HG03469 (cell line): ENCODE results near the gene MRI1.
A peak's percentile ranks its signal among the peaks of the same experiment; 100 is the strongest.
"Not testable (repeated sequence)": the region's sequence is repeated elsewhere in the genome, so short reads cannot be mapped to it uniquely, and the experiment has no call there.

Source experiments
- ATAC-seq: cut with Tn5 transposase; IDR thresholded peaks from one replicate; pipeline ENCODE4 v1.9.1; 2021; ENCODE audit warnings: mild to moderate bottlenecking, moderate library complexity, moderate number of reproducible peaks; ENCODE audit not compliant: unreplicated experiment

The MRI1 gene

DNA sequence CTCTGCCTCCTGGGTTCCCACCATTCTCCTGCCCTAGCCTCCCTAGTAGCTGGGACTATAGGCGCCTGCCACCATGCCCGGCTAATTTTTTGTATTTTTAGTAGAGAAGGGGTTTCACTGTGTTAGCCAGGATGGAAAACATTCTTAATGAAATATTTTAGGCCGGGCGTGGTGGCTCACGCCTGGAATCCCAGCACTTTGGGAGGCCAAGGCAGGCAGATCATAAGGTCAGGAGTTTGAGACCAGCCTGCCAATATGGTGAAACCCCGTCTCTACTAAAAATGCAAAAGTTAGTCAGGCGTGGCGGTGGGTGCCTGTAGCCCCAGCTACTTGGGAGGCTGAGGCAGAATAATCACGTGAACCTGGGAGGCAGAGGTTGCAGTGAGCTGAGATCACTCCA lies 29.0 kb downstream of the MRI1 start:
- not testable (repeated sequence) for ATAC-seq

DNA sequence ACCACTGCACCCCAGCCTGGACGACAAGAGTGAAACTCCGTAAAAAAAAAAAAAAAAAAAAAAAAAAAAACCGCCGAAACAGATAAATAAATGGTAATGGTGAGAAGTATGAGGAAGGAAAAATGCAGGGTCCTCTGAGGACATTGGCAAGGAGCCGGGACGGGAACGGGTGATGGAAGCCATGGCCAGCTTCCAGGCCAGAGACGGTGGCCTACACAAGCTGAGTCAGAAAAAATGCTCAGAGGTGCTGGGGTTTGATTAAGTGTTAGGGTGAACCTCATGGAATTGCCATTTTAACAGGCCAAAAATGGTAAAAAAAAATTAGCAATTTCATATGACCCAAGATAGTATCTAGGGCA lies 30.1 kb downstream of the MRI1 start:
- ATAC-seq, result no peak

GRCh38 chr19:13794757-13795589 lies 30.7 kb downstream of the MRI1 start, which contains the start of gene ZSWIM4:
Gene ZSWIM4, plus strand, starts transcription at chr19:13795443. Its CDS starts 206 bp downstream, at chr19:13795649.
- ATAC-seq, result peak; percentile 87

DNA sequence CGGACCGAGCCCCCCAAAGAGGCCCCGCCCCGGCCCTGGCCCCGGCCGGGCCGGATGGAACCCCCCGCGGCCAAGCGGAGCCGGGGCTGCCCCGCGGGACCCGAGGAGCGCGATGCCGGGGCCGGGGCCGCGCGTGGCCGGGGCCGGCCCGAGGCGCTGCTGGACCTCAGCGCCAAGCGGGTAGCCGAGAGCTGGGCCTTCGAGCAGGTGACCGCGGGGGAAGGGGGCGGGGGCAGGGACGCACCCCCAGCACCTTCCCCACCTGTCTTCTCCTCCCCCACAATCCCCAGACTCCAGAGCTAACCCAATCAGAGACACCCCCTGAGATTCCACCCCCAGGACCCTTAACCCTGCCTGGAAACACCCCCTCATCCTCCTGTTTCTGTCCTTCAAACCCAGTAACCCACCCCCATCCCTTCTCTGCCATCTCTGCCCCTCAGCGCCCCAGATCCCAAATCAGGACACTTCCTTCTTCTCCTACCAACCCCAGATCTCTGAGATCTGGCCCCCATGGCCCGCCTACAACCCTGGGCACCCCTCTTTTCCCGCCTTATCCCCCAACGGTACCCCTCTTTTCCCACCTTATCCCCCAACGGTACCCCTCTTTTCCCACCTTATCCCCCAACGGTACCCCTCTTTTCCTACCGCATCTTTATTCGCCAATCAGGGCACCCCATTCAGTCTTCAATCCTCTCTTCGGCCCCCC lies 31.4 kb downstream of the MRI1 start:
- ATAC-seq, result peak; percentile 17

DNA sequence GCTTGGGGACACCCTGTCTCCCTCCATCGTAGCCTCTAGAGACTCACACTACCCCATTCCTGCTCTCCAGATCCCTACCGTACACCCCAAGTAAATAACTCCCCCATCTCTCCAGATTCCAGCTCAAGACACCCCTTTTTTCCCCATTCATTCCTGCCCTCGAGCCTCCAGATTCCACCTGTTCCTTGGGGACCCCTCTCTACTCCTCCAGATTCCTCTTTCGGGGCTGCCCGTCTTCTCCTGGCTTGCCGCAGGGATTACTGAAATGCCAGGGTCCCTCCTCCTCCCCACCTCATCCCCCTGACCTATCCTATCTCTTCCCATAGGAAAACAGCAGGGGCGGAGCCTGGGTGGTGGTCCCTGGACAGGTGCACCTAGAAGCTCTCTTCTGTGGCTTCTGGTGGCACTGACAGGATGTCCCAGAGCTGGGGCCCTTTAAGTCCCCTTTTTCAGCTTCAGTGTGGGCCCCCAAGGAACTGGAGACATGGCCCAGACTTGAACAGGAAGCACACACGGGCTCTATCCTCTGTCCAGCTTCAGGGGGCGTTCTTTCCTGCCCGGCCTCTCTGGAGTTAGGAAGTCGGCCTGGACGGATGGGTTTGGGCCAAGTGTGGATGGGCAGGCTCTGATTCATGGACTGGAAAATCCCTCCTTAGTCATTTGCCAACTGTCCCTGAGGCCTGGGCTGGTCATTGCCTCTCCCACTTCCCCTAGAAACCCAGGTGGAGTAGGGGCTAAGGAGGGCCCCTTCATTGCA lies 32.2 kb downstream of the MRI1 start:
- no peak for ATAC-seq

DNA sequence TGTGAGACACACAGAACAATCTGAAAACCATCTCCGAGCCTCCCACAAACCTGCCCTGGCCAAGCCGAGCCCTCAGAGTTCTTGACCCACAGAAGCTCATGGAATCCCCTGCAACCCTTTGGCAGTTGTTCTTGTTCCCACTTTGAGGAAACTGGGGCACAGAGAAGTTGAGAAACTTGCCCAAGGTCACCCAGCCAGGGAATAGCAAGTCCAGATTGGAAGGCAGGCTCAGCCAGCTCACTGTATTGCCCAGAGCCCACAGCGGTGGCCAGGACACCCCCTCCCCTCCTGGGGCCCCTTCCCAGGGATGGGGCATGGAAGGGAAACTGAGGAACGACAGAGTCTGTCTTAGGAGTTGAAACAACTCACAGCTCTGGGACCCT lies 32.7 kb downstream of the MRI1 start:
- ATAC-seq, result no peak

DNA sequence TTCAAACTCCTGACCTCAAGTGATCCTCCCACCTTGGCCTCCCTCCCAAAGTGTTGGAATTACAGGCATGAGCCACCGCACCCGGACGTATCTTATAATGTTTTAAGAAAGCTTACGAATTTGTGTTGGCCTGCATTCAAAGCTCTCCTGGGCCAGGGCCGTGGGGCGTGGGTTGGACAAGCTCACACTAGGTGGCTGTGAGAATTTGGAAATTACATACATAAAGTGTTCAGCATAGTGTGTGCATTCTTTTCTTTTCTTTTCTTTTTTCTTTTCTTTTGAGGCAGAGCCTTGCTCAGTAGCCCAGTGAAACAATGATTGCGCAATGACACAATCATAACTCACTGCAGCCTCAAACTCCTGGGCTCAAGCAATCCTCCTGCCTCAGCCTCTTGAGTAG lies 33.5 kb downstream of the MRI1 start:
- ATAC-seq, result no peak

- no peak for ATAC-seq
Observed at GRCh38 chr19:13799669-13800068, 35.3 kb downstream of the MRI1 start.

DNA sequence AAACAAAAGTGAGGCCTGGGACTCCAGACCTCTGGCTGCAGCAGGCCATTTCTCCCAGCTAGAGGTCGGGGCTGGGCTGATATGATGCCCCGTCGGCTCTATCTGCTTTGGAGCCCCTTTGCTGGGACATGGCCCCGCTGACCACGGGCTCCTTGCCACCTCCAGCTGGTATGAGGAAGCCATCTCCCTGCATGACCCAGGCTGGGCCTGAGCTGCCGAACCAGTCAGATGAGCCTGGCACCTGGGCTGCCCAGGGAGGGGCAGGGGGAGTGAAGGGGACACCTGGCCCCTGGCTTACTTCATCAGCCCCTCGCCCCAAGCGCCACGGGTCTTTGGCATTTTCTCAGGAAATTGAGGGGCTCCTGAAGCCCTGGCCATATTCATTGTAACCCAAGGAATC lies 38.7 kb downstream of the MRI1 start:
- no peak for ATAC-seq

- ATAC-seq, result no peak
Observed at GRCh38 chr19:13804830-13805683, 40.7 kb downstream of the MRI1 start.

DNA sequence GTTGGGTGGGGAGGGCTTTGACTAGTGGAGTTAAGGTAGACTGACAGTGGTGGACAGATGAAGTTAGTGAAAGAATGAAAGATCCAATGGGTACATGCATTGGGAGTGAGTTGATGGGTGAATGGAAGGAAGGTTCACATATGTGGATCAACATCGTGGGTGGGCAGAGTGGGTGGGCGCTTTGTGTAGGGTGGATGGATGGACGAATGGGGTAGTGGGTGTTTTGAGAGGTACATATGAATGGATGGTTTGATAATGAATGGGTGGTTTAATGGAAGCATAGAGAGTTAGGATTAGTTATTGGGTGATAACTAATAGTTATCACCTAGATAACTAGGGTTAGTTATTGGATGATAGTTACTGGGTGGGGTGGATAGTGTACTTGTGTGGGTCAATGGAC lies 42.4 kb downstream of the MRI1 start:
- no peak for ATAC-seq

DNA sequence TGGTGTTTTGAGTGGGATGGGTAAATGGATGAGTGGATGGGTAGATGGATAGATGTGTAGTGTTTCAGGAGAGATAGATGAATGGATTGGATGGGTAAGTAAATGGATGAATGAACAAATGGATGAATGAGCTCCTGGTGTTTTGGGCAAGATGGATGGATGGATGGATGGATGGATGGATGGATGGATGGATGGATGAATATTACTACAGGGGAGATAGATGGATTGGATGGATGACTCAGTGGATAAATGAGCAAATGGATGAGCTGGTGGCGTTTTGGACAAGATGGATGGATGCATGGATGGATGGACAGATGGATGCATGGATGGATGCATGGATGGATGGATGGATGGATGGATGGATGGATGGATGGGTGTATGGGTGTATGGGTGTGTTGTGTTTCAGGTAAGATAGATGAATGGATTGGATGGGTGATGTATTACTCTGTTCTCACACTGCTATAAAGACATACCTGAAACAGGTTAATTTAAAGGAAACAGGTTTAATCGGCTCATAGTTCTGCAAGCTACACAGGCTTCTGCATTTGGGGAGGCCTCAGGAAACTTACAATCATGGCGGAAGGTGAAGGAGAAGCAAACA lies 43.2 kb downstream of the MRI1 start:
- ATAC-seq, result no peak

DNA sequence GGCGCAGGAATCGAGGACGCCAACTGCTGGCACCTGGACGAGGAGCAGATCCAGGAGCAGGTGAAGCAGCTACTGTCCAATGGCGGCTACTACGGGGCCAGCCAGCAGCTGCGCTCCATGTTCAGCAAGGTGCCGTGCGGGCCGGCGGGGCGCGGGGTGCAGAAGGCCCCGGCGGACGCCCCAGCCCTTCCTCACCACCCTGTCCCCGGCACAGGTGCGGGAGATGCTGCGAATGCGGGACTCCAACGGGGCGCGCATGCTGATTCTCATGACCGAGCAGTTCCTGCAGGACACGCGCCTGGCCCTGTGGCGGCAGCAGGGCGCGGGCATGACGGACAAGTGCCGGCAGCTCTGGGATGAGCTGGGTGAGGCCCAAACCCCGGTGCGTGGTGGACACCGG lies 44.5 kb downstream of the MRI1 start:
- ATAC-seq, result no peak

DNA sequence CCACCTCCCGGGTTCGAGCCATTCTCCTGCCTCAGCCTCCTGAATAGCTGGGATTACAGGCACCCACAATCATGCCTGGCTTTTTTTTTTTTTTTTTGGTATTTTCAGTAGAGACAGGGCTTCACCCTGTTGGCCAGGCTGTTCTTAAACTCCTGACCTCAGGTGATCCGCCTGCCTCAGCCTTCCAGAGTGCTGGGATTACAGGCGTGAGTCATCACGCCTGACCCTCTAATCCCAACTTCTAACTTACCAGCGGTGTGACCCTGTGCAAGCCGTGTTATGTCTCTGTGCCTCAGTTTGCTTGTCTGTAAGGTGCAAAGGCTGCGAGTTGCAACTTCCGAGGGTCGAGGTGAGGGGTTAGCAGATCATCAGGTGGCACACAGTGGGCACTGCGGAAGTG lies 48.2 kb downstream of the MRI1 start:
- no peak for ATAC-seq

DNA sequence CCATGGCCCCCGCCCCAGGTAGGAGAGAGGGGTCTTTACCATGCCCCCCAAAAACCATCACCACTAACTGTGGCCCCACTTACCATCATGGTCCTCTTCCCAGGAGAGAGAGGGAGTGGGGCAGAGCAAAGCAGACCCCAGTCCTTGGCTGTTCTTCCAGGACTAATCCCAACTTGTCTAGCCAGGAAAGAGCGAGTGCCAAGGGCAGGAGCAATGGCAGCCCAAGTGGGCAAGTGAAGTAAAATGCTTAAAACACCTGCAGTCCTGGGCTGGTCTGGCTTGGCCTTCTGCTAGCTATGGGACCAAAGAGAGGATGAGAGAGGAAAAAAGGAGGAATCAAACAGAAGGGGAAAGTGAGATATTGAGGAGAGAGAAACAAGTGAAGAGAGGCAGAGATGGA lies 48.8 kb downstream of the MRI1 start:
- no peak for ATAC-seq

DNA sequence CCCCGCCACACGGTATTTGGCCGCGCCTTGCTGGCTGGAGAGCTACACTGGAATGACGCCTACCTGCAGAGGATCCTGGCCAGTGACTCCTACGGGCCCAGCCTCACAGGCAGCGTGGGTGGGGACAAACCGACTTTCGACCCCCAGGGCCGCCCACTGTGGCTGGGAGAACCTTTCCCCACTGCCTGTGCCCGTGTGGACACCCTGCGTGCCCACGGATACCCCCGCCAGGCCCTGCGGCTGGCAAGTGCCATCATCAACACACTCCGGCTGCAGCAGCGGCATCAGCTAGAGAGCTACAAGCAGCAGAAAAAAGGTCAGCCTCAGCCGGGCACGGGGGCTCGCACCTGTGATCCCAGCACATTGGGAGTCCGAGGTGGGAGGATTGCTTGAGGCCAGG lies 50.2 kb downstream of the MRI1 start:
- ATAC-seq, result no peak

GRCh38 chr19:13817018-13817614 lies 52.8 kb downstream of the MRI1 start:
- ATAC-seq, result no peak

GRCh38 chr19:13817615-13818371 lies 53.5 kb downstream of the MRI1 start:
- ATAC-seq, result no peak

GRCh38 chr19:13819238-13819637 lies 54.9 kb downstream of the MRI1 start:
- no peak for ATAC-seq
